Measurements from ENCODE around the gene IGFN1. TPM values are rescaled to one million over a fixed set of nuclear protein-coding genes. Genes with fewer than 3 reads are reported as not detected.

Gene IGFN1
- total RNA-seq, 1 experiment from 2014 or later = not detected

DNA sequence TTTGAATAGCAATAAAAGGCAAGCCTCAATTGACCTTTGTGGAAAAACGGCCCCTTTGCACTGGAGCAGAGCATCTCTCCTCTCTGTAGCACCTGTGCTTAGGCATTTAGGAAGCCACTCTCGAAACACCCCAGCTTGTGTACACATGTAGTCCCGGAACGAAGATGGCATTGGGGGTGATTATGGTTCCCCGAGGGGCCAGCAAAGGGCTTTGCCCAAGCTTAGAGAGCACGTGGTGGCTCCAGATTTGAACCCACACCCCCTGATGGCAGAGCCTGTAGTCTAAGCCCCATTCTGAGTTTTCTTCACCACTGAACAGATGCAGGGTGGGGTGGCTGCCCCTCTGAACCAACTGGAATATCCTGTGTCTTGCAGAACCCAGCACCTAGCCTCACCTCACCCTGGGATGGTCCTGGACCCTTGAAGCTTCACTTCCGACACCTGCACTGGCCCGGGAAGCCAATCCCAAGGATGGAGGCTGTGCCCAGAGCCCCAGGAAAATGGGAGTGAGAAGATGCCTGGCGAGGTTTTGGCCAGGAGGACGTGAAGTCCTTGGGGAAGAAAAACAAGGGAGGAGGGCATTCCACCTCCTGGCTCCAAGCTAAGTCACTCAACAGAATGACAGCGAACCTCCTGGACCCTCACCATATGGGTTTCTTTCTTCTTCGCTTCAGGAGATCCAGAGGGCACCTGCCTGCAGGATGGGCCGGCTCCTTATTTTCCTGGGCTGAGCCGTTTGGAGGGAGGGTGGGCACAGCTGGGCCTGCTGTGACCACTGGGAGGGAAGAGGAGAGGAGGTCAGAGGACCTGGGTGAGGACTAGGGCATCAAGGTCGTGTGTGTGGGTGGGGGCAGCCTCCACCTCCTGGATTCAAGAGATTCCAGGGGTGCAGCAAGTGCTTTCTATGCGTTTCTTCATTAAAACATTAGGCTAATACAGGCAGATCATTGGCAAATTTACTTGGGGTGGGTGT lies 37.7 kb downstream of the IGFN1 start:
- no peak overlapping the region for H2BK120ac ChIP-seq (ENCODE audit: low read depth, low read length, poor library complexity, severe bottlenecking)
- H4K8ac ChIP-seq (replicated peaks; ENCODE audit: insufficient read length, low read depth, low read length) = no peak overlapping the region
- H3K9me3 ChIP-seq (ENCODE audit: control insufficient read depth, low read depth, low read length) = no peaks in the 10 kb centered on the region
- no peak overlapping the region for H2BK5ac ChIP-seq (ENCODE audit: insufficient read length, low read length)
- TF ChIP-seq, protein P1, sequence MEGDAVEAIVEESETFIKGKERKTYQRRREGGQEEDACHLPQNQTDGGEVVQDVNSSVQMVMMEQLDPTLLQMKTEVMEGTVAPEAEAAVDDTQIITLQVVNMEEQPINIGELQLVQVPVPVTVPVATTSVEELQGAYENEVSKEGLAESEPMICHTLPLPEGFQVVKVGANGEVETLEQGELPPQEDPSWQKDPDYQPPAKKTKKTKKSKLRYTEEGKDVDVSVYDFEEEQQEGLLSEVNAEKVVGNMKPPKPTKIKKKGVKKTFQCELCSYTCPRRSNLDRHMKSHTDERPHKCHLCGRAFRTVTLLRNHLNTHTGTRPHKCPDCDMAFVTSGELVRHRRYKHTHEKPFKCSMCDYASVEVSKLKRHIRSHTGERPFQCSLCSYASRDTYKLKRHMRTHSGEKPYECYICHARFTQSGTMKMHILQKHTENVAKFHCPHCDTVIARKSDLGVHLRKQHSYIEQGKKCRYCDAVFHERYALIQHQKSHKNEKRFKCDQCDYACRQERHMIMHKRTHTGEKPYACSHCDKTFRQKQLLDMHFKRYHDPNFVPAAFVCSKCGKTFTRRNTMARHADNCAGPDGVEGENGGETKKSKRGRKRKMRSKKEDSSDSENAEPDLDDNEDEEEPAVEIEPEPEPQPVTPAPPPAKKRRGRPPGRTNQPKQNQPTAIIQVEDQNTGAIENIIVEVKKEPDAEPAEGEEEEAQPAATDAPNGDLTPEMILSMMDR (conservative IDR thresholded peaks at IDR 0.05) = no peak
- no peaks in the 10 kb centered on the region for H3K79me1 ChIP-seq (ENCODE audit: insufficient read depth, low read depth, low read length, poor library complexity, severe bottlenecking)
- H2AK5ac ChIP-seq (ENCODE audit: insufficient read length, low read length) = no peak overlapping the region
- H4K5ac ChIP-seq (ENCODE audit: insufficient read length, low read depth, low read length) = no peak overlapping the region
- no peaks in the 10 kb centered on the region for H3K79me2 ChIP-seq (ENCODE audit: insufficient read depth, low read length)
- no peak overlapping the region for H3K18ac ChIP-seq (ENCODE audit: insufficient read length, low read depth, low read length)
- no peak for DNase-seq
- H2AFZ ChIP-seq (ENCODE audit: low read length) = no peak overlapping the region
- peaks cover 8% of the 10 kb centered on the region in 2 experiments for H3K4me1 Mint-ChIP-seq
- no peak overlapping the region for H3K14ac ChIP-seq (ENCODE audit: insufficient read depth, low read length)
- H3K23ac ChIP-seq (ENCODE audit: insufficient read length, low read depth, low read length) = no peak overlapping the region
- no peak overlapping the region for H3K56ac ChIP-seq (ENCODE audit: insufficient read length, low read depth, low read length)
- WGBS (ENCODE audit: extremely low coverage, insufficient read length, low lambda C conversion rate) = no CpG with 5 or more reads among the region's 16 CpGs
- H3K9ac ChIP-seq (ENCODE audit: extremely low read depth, insufficient read length, low read length) = no peak overlapping the region
- no peak overlapping the region for H3K4me2 ChIP-seq (ENCODE audit: insufficient read depth, insufficient read length, low read length)
- H2BK12ac ChIP-seq (ENCODE audit: insufficient read length, low read depth, low read length) = no peak overlapping the region
- H3K36me3 Mint-ChIP-seq (ENCODE audit: insufficient read depth in 1 of 3, low read depth in 3 of 3) = peaks cover 0 to 1% (median 0%) of the 10 kb centered on the region in 3 experiments; a peak in 1 of 7 replicates
- H3K4me1 ChIP-seq (ENCODE audit: insufficient read depth, low read length) = 0 out of 2 replicates have a peak, but pooled peaks cover 2% of the 10 kb centered on the region
- no peak overlapping the region for H3K4ac ChIP-seq (ENCODE audit: low read depth, low read length)
- no peaks in the 10 kb centered on the region for H4K20me1 ChIP-seq (ENCODE audit: control insufficient read depth, insufficient read depth, insufficient read length)
- H2BK20ac ChIP-seq (ENCODE audit: low read depth, low read length, poor library complexity, severe bottlenecking) = no peak overlapping the region
- no peak overlapping the region for H3K27ac Mint-ChIP-seq
- no peak overlapping the region for H3K27ac ChIP-seq (ENCODE audit: insufficient read length, low read depth, low read length)
- no peak overlapping the region for H3K4me3 Mint-ChIP-seq
- no peak overlapping the region for H3T11ph ChIP-seq (ENCODE audit: low read length)
- peaks cover 2% of the 10 kb centered on the region; the same call in 1 of the 2 replicates for H3K27me3 ChIP-seq (ENCODE audit: insufficient read depth, low read length)
- H2BK15ac ChIP-seq (ENCODE audit: low read depth, low read length) = no peak overlapping the region
- peaks cover 12% of the 10 kb centered on the region for H3K27me3 Mint-ChIP-seq (ENCODE audit: low read depth)
- H3K23me2 ChIP-seq (ENCODE audit: insufficient read length, low read depth, low read length, poor library complexity, severe bottlenecking) = no peaks in the 10 kb centered on the region
- H3K9me3 Mint-ChIP-seq = peaks cover 6 to 8% of the 10 kb centered on the region in 2 experiments
- no peak overlapping the region for H4K91ac ChIP-seq (ENCODE audit: insufficient read length, low read depth, low read length)
